ENCODE data around the gene THYN1. TPM values are rescaled to one million over a fixed set of nuclear protein-coding genes. Genes with fewer than 3 reads are reported as not detected.
A peak's percentile ranks its signal among the peaks of the same experiment; 100 is the strongest.

THYN1 gene
- total and polyA plus RNA-seq, 10 donors: 24.5 to 54.8 (median 39.7) TPM

GRCh38 chr11:134230339-134230738, 22.8 kb downstream of the THYN1 start:
- TF ChIP-seq CTCF (IDR thresholded peaks at IDR 0.05 in 8 of 11, conservative IDR thresholded peaks at IDR 0.05 in 3 of 11) (no peak), POLR2AphosphoS5 (IDR thresholded peaks at IDR 0.05) (no peak), POLR2A (IDR thresholded peaks at IDR 0.05) (no peak)
- Histone ChIP-seq H3K4me3 (no peak overlapping the region), H3K9me3 (no peaks in the 10 kb centered on the region), H3K27ac (peak overlapping the region in 2 of 8 donors; percentile 16 to 61), H3K27me3 (replicated peaks in 1 of 7) (peaks cover 0 to 9% (median 0%) of the 10 kb centered on the region in 7 donors), H3K36me3 (peaks cover 0 to 12% (median 0%) of the 10 kb centered on the region in 6 donors), H3K4me1 (peaks cover 42 to 83% (median 73%) of the 10 kb centered on the region in 6 donors)
- intact Hi-C loops (cut with DNase I; ENCODE audit: low total_unique reads): no loop called here
- DNase-seq: no peak
- WGBS, 5 donors: 36 to 56% (median 44%) methylated on average over 4 of the region's 4 CpGs

GRCh38 chr11:134229126-134229790, 23.9 kb downstream of the THYN1 start:
- no peak for DNase-seq
- no peaks in the 10 kb centered on the region for H3K9me3 ChIP-seq
- 66 to 80% (median 78%) methylated on average over 6 of the region's 6 CpGs for WGBS, 5 donors
- H3K27ac ChIP-seq: peak overlapping the region in 2 of 8 donors; percentile 16 to 61
- TF ChIP-seq POLR2AphosphoS5 (IDR thresholded peaks at IDR 0.05): no peak
- TF ChIP-seq CTCF (IDR thresholded peaks at IDR 0.05 in 8 of 11, conservative IDR thresholded peaks at IDR 0.05 in 3 of 11): no peak
- no peak for TF ChIP-seq POLR2A (IDR thresholded peaks at IDR 0.05)
- intact Hi-C loops (cut with DNase I; ENCODE audit: low total_unique reads): no loop called here
- no peak overlapping the region for H3K4me3 ChIP-seq
- H3K36me3 ChIP-seq: peaks cover 0 to 1% (median 0%) of the 10 kb centered on the region in 6 donors
- peaks cover 43 to 84% (median 75%) of the 10 kb centered on the region in 6 donors for H3K4me1 ChIP-seq
- H3K27me3 ChIP-seq (replicated peaks in 1 of 7): peaks cover 0 to 11% (median 0%) of the 10 kb centered on the region in 7 donors

- WGBS, 5 donors: 37 to 68% (median 54%) methylated on average over 6 of the region's 6 CpGs
- no peak overlapping the region for H3K4me3 ChIP-seq
- peaks cover 43 to 86% (median 76%) of the 10 kb centered on the region in 6 donors for H3K4me1 ChIP-seq
- H3K27ac ChIP-seq: no peak overlapping the region
- H3K36me3 ChIP-seq: no peaks in the 10 kb centered on the region
- intact Hi-C loops (cut with DNase I; ENCODE audit: low total_unique reads): no loop called here
- TF ChIP-seq POLR2A (IDR thresholded peaks at IDR 0.05) (no peak), CTCF (IDR thresholded peaks at IDR 0.05 in 8 of 11, conservative IDR thresholded peaks at IDR 0.05 in 3 of 11) (no peak), POLR2AphosphoS5 (IDR thresholded peaks at IDR 0.05) (no peak)
- H3K27me3 ChIP-seq (replicated peaks in 1 of 7): peaks cover 0 to 11% (median 0%) of the 10 kb centered on the region in 7 donors
- no peak for DNase-seq
- no peaks in the 10 kb centered on the region for H3K9me3 ChIP-seq
Measured at GRCh38 chr11:134228625-134229024, 24.5 kb downstream of the THYN1 start.

- Histone ChIP-seq H3K36me3 (no peaks in the 10 kb centered on the region), H3K4me1 (peaks cover 48 to 89% (median 80%) of the 10 kb centered on the region in 6 donors), H3K27me3 (replicated peaks in 1 of 7) (peaks cover 0 to 11% (median 0%) of the 10 kb centered on the region in 7 donors), H3K9me3 (no peaks in the 10 kb centered on the region), H3K27ac (no peak overlapping the region), H3K4me3 (no peak overlapping the region)
- WGBS, 5 donors: 78 to 90% (median 88%) methylated on average over 5 of the region's 5 CpGs
- intact Hi-C loops (cut with DNase I; ENCODE audit: low total_unique reads): no loop called here
- DNase-seq: no peak
- TF ChIP-seq POLR2AphosphoS5 (IDR thresholded peaks at IDR 0.05) (no peak), CTCF (IDR thresholded peaks at IDR 0.05 in 8 of 11, conservative IDR thresholded peaks at IDR 0.05 in 3 of 11) (no peak), POLR2A (IDR thresholded peaks at IDR 0.05) (no peak)
Measured at GRCh38 chr11:134226806-134227325, 26.3 kb downstream of the THYN1 start.

Measured in spleen (tissue), 11 donors.